Mucosa of descending colon (tissue), 3 donors: ENCODE measurements around the gene KIF20B. TPM values are rescaled to one million over a fixed set of nuclear protein-coding genes. Genes with fewer than 3 reads are reported as not detected.

Experiments used
- ATAC-seq: fragments of 200-7000 bp; cut with Tn5 transposase; one replicate; pipeline ENCODE4 v1.9.1; 2020; ENCODE audit warnings: mild to moderate bottlenecking, moderate library complexity
- DNase-seq, 3 donors: peaks; one replicate each; pipeline ENCODE4 v3.0.0-alpha.2; 2020
- H3K36me3 ChIP-seq: fragments of 200-600 bp; one replicate; pipeline ENCODE4 v1.8.0; 2021; ENCODE audit warnings: low read depth, mild to moderate bottlenecking
- H3K4me1 ChIP-seq: fragments of 200-600 bp; one replicate; pipeline ENCODE4 v1.8.0; 2021; ENCODE audit warnings: low read depth, mild to moderate bottlenecking
- H3K4me3 ChIP-seq: fragments of 200-600 bp; one replicate; pipeline ENCODE4 v1.8.0; 2021; ENCODE audit warnings: mild to moderate bottlenecking
- H3K9me3 ChIP-seq: fragments of 200-600 bp; one replicate; pipeline ENCODE4 v1.8.0; 2021; ENCODE audit warnings: mild to moderate bottlenecking
- intact Hi-C, 2 donors: fragments of 100-400 bp; cut with DNase I in 1 of 2; cut with micrococcal nuclease in 1 of 2; formaldehyde crosslinking; loops; one replicate each; pipeline versions ENCODE4 v1.11.0 to v1.11.1; 2022; cut with DNase I, micrococcal nuclease
- total RNA-seq, 3 donors: library from RNA; stranded (reverse); fragmentation: NEBNext Ultra II Directional in 2 of 3; extraction: Animal tissue kit (Norgen Biotek cat#: 25700) in 2 of 3; gene quantifications; one replicate each; pipeline versions ENCODE4 v1.2.1 to v1.2.4, GENCODE V29; 2021 to 2023
- TF ChIP-seq, protein P1 (sequence below): fragments of 200-600 bp; IDR thresholded peaks from one replicate; pipeline ENCODE4 v1.8.0; 2022; ENCODE audit warnings: antibody characterized with exemption, mild to moderate bottlenecking
- donor health status: DM: no; HTN: no; CAD: no; lungs with moderate emphysema.
- donor health status: DM: no; HTN: no; CAD: no.
- donor health status: DM: no; HTN: yes; CAD: no.

KIF20B gene
- total RNA-seq, 3 donors from 2014 or later, result 6.0 to 16.8 (median 7.5) TPM

DNA sequence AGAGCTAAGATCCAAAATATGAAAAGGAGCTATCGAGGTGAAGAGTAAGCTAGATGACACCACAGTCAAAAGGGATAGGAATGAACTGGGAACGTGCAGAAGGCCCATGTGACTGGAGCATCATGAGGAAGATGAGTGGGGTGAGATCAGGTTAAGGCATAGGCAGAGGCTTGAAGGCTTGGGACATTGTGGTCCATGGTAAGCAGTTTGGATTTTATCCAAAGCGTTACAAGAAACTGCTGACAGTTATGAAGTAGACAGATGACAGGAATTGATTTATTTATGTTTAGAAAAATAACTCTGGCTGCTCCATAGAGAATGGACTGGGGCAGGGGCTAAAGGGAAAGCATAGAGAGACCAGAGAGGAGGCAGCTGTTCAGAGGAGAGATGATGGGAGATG, 38.2 kb upstream of the KIF20B start:
- H3K4me1 ChIP-seq, result peaks cover 5% of the 10 kb centered on the region
- H3K9me3 ChIP-seq, result no peaks in the 10 kb centered on the region
- no peak overlapping the region for H3K4me3 ChIP-seq
- TF ChIP-seq, protein P1, sequence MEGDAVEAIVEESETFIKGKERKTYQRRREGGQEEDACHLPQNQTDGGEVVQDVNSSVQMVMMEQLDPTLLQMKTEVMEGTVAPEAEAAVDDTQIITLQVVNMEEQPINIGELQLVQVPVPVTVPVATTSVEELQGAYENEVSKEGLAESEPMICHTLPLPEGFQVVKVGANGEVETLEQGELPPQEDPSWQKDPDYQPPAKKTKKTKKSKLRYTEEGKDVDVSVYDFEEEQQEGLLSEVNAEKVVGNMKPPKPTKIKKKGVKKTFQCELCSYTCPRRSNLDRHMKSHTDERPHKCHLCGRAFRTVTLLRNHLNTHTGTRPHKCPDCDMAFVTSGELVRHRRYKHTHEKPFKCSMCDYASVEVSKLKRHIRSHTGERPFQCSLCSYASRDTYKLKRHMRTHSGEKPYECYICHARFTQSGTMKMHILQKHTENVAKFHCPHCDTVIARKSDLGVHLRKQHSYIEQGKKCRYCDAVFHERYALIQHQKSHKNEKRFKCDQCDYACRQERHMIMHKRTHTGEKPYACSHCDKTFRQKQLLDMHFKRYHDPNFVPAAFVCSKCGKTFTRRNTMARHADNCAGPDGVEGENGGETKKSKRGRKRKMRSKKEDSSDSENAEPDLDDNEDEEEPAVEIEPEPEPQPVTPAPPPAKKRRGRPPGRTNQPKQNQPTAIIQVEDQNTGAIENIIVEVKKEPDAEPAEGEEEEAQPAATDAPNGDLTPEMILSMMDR, result no peak
- DNase-seq (no peak), ATAC-seq (no peak)
- intact Hi-C loops, result no loop called here
- no peaks in the 10 kb centered on the region for H3K36me3 ChIP-seq

DNA sequence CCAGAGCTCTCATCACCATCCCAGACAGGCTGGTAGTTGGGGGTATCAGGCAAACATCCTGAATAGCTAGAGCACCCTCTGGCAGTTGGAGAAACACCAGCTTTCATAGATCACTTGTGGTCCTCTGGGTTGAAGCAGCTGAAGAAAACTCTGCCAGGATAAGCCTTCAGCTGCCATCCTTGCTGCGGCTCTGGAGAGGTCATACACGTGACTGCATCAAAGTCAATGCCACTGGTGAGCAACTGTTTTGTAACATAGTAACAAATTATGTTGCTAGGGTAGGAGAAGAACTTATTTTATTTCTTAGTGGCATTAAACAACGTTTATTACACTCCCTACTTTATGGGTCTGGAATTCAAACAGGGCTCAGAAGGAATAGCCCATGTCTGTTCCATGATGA, 37.2 kb upstream of the KIF20B start:
- TF ChIP-seq, protein P1, result no peak
- Histone ChIP-seq H3K9me3 (no peaks in the 10 kb centered on the region), H3K4me3 (no peak overlapping the region), H3K4me1 (peaks cover 5% of the 10 kb centered on the region), H3K36me3 (no peaks in the 10 kb centered on the region)
- peak in 2 of 3 donors; percentile 37 to 53 for DNase-seq
- intact Hi-C loops, result no loop called here
- peak; percentile 65 for ATAC-seq

DNA sequence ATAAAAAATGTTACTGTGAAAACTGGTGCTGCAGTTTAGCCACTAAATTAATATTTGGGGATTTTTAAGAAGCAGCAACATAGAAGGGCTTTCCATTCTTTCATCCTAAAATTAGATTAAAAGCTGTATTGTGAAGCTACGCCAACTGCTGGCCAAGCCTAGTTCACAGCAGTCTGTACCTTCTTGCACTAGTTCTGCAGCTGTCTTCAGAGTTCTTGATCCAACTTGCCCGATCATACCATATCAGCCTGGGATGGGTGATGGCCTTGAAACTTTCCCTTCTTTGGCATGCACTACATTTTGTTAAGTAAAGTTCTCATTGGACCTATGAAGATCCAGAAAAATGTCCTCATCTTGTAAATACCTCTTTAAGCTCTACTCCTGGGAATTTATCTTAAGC, 36.1 kb upstream of the KIF20B start:
- H3K4me1 ChIP-seq, result peaks cover 5% of the 10 kb centered on the region
- DNase-seq (no peak), ATAC-seq (no peak)
- H3K9me3 ChIP-seq, result no peaks in the 10 kb centered on the region
- no peaks in the 10 kb centered on the region for H3K36me3 ChIP-seq
- no peak overlapping the region for H3K4me3 ChIP-seq
- intact Hi-C loops, result no loop called here
- TF ChIP-seq, protein P1, result no peak

DNA sequence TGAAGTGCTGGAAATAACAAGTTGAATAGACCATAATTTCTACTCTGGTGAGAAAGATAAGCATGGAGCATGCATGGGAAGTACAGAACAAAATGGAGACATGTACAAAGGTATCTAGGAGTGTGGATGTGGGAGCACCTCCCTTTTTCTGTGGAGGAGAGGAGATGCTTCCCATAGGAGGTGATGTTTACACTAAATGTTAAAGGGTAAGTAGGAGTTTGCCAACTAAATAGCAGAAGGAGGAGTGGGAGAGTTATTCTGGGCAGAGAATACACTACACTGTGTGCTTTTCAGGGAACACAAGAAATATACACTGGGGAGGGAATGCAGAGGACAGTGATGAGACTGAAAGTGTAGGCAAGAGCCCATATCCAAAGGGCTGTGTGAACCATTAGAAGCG, 35.3 kb upstream of the KIF20B start:
- no peaks in the 10 kb centered on the region for H3K36me3 ChIP-seq
- peaks cover 5% of the 10 kb centered on the region for H3K4me1 ChIP-seq
- DNase-seq (no peak), ATAC-seq (no peak)
- no peak overlapping the region for H3K4me3 ChIP-seq
- TF ChIP-seq, protein P1, result no peak
- intact Hi-C loops, result no loop called here
- H3K9me3 ChIP-seq, result no peaks in the 10 kb centered on the region

DNA sequence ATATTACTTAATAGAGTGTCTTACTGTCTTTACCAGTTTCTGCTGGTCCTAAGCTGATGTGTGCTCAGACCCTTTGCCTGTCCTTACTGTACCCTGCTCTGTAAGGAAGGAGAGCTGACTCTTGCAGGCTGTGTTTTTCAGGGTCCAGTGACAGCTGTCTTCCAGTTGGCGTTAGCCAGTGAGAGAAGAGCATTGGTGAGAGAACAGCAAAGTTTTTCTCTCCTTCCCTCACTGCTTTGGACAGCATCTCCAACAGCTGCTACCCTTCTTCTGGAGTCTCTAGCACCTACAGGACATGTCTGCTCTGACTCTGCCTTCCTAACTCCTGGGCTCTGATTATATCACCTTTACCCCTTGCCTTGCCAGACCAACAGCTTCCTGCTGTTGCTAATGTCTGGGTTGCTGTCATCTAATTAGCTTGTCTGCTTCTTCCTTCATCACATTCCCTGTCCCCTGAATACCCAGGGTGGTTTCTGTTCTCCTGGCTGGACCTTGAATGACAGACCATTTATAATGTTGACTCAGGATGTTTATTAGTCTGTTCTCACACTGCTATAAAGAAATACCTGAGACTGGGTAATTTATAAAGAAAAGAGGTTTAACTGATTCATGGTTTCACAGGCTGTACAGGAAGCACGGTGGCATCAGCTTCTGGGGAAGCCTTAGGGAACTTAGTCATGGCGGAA, 32.9 kb upstream of the KIF20B start:
- H3K9me3 ChIP-seq, result no peaks in the 10 kb centered on the region
- peaks cover 5% of the 10 kb centered on the region for H3K4me1 ChIP-seq
- H3K36me3 ChIP-seq, result no peaks in the 10 kb centered on the region
- peak in 2 of 3 donors; percentile 33 to 66 for DNase-seq
- no peak overlapping the region for H3K4me3 ChIP-seq
- peak; percentile 95 for ATAC-seq
- intact Hi-C loops, result no loop called here
- TF ChIP-seq, protein P1, result no peak
